GM04503 (cell line): ENCODE data around the gene FHIP2A.
A peak's percentile ranks its signal among the peaks of the same experiment; 100 is the strongest.
"Not testable (repeated sequence)": the region's sequence is repeated elsewhere in the genome, so short reads cannot be mapped to it uniquely, and the experiment has no call there.

ENCODE experiments used
- DNase-seq: peaks from one replicate; pipeline ENCODE4 v3.0.0-alpha.2; 2012; ENCODE audit warnings: low read depth

The FHIP2A gene

GRCh38 chr10:114819322-114819721, 2.3 kb upstream of the FHIP2A start:
- no peak for DNase-seq

GRCh38 chr10:114821915-114822443, 399 bp downstream of the FHIP2A start:
- DNase-seq = no peak

GRCh38 chr10:114822444-114823076, 980 bp downstream of the FHIP2A start:
- peak; percentile 63 for DNase-seq

- no peak for DNase-seq
These were observed 1.5 kb downstream of the FHIP2A start for GRCh38 chr10:114823077-114823463.

- no peak for DNase-seq
These were observed 2.8 kb downstream of the FHIP2A start for GRCh38 chr10:114824391-114824790.

- DNase-seq = peak; percentile 89
These were observed 4.1 kb downstream of the FHIP2A start for GRCh38 chr10:114825513-114826253.

- no peak for DNase-seq
These were observed 7.8 kb downstream of the FHIP2A start for GRCh38 chr10:114829160-114829909.

- DNase-seq = no peak
These were observed 9.7 kb downstream of the FHIP2A start for GRCh38 chr10:114831186-114831867.

GRCh38 chr10:114837690-114838089, 16.1 kb downstream of the FHIP2A start:
- DNase-seq = no peak

GRCh38 chr10:114839901-114840300, 18.3 kb downstream of the FHIP2A start:
- no peak for DNase-seq

- no peak for DNase-seq
These were observed 24.6 kb downstream of the FHIP2A start for GRCh38 chr10:114845978-114846693.

GRCh38 chr10:114847517-114847916, 25.9 kb downstream of the FHIP2A start:
- not testable (repeated sequence) for DNase-seq

GRCh38 chr10:114849674-114850073, 28.1 kb downstream of the FHIP2A start:
- no peak for DNase-seq

GRCh38 chr10:114850126-114850525, 28.5 kb downstream of the FHIP2A start:
- DNase-seq = no peak

- DNase-seq = no peak
These were observed 29.8 kb downstream of the FHIP2A start for GRCh38 chr10:114851336-114851735.

- no peak for DNase-seq
These were observed 30.6 kb downstream of the FHIP2A start for GRCh38 chr10:114852197-114852596.

GRCh38 chr10:114854906-114855305, 33.3 kb downstream of the FHIP2A start:
- no peak for DNase-seq

GRCh38 chr10:114855776-114856543, 34.4 kb downstream of the FHIP2A start:
- no peak for DNase-seq

GRCh38 chr10:114856544-114857287, 35.1 kb downstream of the FHIP2A start:
- peak; percentile 74 for DNase-seq

GRCh38 chr10:114857288-114857565, 35.6 kb downstream of the FHIP2A start:
- DNase-seq = not testable (repeated sequence)
